IPS-NIHi11 (cell line): ENCODE measurements around the gene WDR72.
"Not testable (repeated sequence)": the region's sequence is repeated elsewhere in the genome, so short reads cannot be mapped to it uniquely, and the experiment has no call there.

Experiments used
- DNase-seq: peaks from one replicate; pipeline ENCODE4 v3.0.0; 2012; ENCODE audit warnings: mixed read lengths, low spot score

Gene WDR72

GRCh38 chr15:53709821-53710220 lies 49.6 kb downstream of the WDR72 start:
- no peak for DNase-seq

- DNase-seq: no peak
Observed at GRCh38 chr15:53695365-53695764, 64.1 kb downstream of the WDR72 start.

- no peak for DNase-seq
Observed at GRCh38 chr15:53694476-53694874, 65.0 kb downstream of the WDR72 start.

- DNase-seq: no peak
Observed at GRCh38 chr15:53693729-53694475, 65.6 kb downstream of the WDR72 start.

- DNase-seq: not testable (repeated sequence)
Observed at GRCh38 chr15:53684162-53684561, 75.3 kb downstream of the WDR72 start.

GRCh38 chr15:53681056-53681455 lies 78.4 kb downstream of the WDR72 start:
- DNase-seq: no peak

GRCh38 chr15:53675832-53676231 lies 83.6 kb downstream of the WDR72 start:
- no peak for DNase-seq

- DNase-seq: no peak
Observed at GRCh38 chr15:53671545-53671944, 87.9 kb downstream of the WDR72 start.

- no peak for DNase-seq
Observed at GRCh38 chr15:53670701-53671100, 88.8 kb downstream of the WDR72 start.

- DNase-seq: no peak
Observed at GRCh38 chr15:53665930-53666329, 93.5 kb downstream of the WDR72 start.

- no peak for DNase-seq
Observed at GRCh38 chr15:53658827-53659555, 100.5 kb downstream of the WDR72 start.

GRCh38 chr15:53658255-53658654 lies 101.2 kb downstream of the WDR72 start:
- DNase-seq: no peak

GRCh38 chr15:53648934-53649333 lies 110.5 kb downstream of the WDR72 start:
- no peak for DNase-seq

- peak; percentile 9 for DNase-seq
Observed at GRCh38 chr15:53644660-53645059, 114.8 kb downstream of the WDR72 start.

- DNase-seq: no peak
Observed at GRCh38 chr15:53634517-53635106, 124.9 kb downstream of the WDR72 start.

GRCh38 chr15:53627279-53627678 lies 132.2 kb downstream of the WDR72 start:
- DNase-seq: no peak

- no peak for DNase-seq
Observed at GRCh38 chr15:53625962-53626845, 133.3 kb downstream of the WDR72 start.

GRCh38 chr15:53625260-53625659 lies 134.2 kb downstream of the WDR72 start:
- DNase-seq: peak; percentile 39

- DNase-seq: no peak
Observed at GRCh38 chr15:53618461-53618860, 141.0 kb downstream of the WDR72 start.

GRCh38 chr15:53611145-53611920 lies 148.1 kb downstream of the WDR72 start:
- DNase-seq: no peak

GRCh38 chr15:53591041-53591440 lies 168.4 kb downstream of the WDR72 start:
- no peak for DNase-seq
